Measurements from ENCODE around the gene UTF1. TPM values are rescaled to one million over a fixed set of nuclear protein-coding genes. Genes with fewer than 3 reads are reported as not detected.

The UTF1 gene
- total RNA-seq, 2 donors from 2014 or later = 1.5 TPM; not detected in 1

DNA sequence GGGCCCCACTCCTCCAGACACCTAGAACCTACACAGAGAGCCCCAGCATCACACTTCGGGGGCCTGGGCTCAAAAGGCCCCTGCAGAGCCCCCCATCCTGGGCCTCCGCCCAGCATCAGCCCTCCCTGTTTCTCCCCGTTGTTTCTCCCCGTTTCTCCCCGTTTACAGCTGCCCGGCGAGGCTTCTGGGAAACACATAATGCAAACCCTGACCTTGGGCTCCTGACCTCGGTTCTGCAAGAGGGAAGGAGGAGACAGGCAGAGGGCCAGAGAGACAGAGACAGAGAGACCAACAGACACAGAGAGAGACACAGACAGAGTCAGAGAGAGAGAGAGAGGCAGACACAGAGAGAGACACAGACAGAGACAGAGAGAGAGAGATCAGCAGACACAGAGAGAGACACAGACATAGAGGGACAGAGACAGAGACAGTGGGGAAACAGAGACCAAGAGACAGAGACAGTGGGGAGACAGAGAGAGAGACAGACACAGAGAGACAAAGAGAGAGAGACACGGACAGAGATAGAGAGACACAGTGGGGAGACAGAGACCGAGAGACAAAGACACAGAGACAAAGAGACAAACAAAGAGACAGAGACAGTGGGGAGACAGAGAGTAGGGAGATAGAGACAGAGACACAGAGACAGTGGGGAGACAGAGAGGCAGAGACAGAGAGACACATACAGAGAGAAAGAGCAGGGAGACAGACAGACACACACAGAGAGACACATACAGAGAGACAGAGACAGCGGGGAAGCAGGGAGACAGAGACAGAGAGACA lies 20.1 kb downstream of the UTF1 start:
- H3K4me3 ChIP-seq (ENCODE audit: low read length) = no peak overlapping the region
- 84 to 92% methylated on average over 6 to 10 of the region's 11 CpGs for WGBS, 2 experiments (ENCODE audit: insufficient coverage in 1 of 2, insufficient read length in 1 of 2)
- no peaks in the 10 kb centered on the region for H3K9me3 Mint-ChIP-seq
- H3K4me1 ChIP-seq (ENCODE audit: control insufficient read depth, insufficient read depth, low read length) = no peaks in the 10 kb centered on the region
- no peak overlapping the region for H3K27ac Mint-ChIP-seq
- H3K4me3 Mint-ChIP-seq = no peak overlapping the region
- H3K27me3 ChIP-seq (ENCODE audit: control insufficient read depth, insufficient read depth, low read length, poor library complexity, severe bottlenecking) = no peaks in the 10 kb centered on the region
- H3K4me1 Mint-ChIP-seq = peaks cover 9% of the 10 kb centered on the region
- no peaks in the 10 kb centered on the region for H3K36me3 Mint-ChIP-seq (ENCODE audit: low read depth)
- DNase-seq = no peak
- no peaks in the 10 kb centered on the region for H3K9me3 ChIP-seq (ENCODE audit: control insufficient read depth, low read length)
- no peak overlapping the region for H3K9ac ChIP-seq (ENCODE audit: extremely low read depth, low read length, poor library complexity, severe bottlenecking)
- no peaks in the 10 kb centered on the region for H3K27me3 Mint-ChIP-seq (ENCODE audit: insufficient read depth)
- H3K27ac ChIP-seq (ENCODE audit: low read depth, low read length) = no peak overlapping the region
- H3K36me3 ChIP-seq (ENCODE audit: control insufficient read depth, insufficient read depth, low read length) = no peaks in the 10 kb centered on the region
- TF ChIP-seq, protein P1, sequence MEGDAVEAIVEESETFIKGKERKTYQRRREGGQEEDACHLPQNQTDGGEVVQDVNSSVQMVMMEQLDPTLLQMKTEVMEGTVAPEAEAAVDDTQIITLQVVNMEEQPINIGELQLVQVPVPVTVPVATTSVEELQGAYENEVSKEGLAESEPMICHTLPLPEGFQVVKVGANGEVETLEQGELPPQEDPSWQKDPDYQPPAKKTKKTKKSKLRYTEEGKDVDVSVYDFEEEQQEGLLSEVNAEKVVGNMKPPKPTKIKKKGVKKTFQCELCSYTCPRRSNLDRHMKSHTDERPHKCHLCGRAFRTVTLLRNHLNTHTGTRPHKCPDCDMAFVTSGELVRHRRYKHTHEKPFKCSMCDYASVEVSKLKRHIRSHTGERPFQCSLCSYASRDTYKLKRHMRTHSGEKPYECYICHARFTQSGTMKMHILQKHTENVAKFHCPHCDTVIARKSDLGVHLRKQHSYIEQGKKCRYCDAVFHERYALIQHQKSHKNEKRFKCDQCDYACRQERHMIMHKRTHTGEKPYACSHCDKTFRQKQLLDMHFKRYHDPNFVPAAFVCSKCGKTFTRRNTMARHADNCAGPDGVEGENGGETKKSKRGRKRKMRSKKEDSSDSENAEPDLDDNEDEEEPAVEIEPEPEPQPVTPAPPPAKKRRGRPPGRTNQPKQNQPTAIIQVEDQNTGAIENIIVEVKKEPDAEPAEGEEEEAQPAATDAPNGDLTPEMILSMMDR (conservative IDR thresholded peaks at IDR 0.05) = no peak

DNA sequence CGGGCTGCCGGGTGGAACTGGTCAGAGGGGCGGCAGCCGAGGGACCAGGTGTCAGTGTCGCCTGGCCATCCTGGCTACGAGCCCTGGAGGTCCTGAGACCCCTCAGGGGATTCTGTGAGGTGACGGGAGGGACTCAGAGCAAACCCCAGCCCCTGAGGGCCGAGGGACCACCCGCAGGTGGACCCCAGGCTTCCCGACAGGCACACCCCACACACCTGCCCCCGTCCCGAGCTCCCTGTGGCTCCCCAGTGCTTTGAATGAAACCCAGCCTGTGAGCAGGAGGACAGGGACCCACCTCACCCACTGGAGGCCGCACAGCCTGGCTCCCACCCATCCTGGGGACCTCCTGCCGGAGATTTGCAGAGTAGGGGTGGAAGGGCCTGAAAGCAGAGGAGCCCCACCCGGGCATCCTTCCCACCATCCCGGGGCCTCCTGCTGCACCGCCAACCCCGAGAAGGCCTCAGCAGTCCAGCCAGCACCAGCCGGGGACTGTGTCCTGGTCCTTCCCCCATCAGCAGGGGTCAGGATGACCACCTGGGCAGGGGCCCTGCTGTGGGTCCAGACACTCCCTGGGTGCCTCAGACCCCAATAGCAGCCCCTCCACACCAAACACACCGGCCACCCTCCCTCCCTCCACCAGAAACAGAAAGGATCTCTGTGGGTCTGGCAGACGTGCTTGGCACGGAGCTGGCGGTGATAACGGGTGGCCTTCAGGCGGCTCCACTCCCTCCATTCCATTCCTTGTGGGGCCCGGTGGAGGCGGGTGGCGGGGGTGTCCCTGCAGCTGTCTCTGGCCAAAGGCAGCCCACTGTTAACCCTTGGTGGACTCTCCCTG lies 21.6 kb downstream of the UTF1 start:
- Histone ChIP-seq H3K9me3 (ENCODE audit: control insufficient read depth, low read length) (no peaks in the 10 kb centered on the region), H3K4me3 (ENCODE audit: low read length) (no peak overlapping the region), H3K9ac (ENCODE audit: extremely low read depth, low read length, poor library complexity, severe bottlenecking) (no peak overlapping the region), H3K27me3 (ENCODE audit: control insufficient read depth, insufficient read depth, low read length, poor library complexity, severe bottlenecking) (no peaks in the 10 kb centered on the region), H3K27ac (ENCODE audit: low read depth, low read length) (no peak overlapping the region), H3K4me1 (ENCODE audit: control insufficient read depth, insufficient read depth, low read length) (no peaks in the 10 kb centered on the region), H3K36me3 (ENCODE audit: control insufficient read depth, insufficient read depth, low read length) (no peaks in the 10 kb centered on the region)
- 89 to 95% methylated on average over 11 to 28 of the region's 28 CpGs for WGBS, 2 experiments (ENCODE audit: insufficient coverage in 1 of 2, insufficient read length in 1 of 2)
- H3K4me3 Mint-ChIP-seq = no peak overlapping the region
- no peaks in the 10 kb centered on the region for H3K9me3 Mint-ChIP-seq
- TF ChIP-seq, protein P1 (conservative IDR thresholded peaks at IDR 0.05) = no peak
- no peak for DNase-seq
- H3K27ac Mint-ChIP-seq = no peak overlapping the region
- H3K36me3 Mint-ChIP-seq (ENCODE audit: low read depth) = no peaks in the 10 kb centered on the region
- H3K27me3 Mint-ChIP-seq (ENCODE audit: insufficient read depth) = no peaks in the 10 kb centered on the region
- peaks cover 5% of the 10 kb centered on the region for H3K4me1 Mint-ChIP-seq

DNA sequence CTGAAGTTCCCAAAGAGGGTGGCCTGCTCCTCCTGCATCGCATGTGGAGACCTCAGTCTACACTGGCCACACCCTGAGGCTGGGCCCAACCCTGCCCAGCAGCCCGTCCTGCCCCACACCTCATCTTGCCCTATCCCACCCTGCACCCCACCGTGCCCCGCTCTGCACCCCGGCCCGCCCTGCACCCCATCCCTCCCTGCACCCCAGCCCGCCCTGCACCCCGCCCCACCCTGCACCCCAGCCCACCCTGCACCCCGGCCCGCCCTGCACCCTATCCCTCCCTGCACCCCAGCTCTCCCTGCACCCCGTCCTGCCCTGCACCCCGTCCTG lies 22.2 kb downstream of the UTF1 start:
- DNase-seq = no peak
- no peak overlapping the region for H3K27ac Mint-ChIP-seq
- H3K27ac ChIP-seq (ENCODE audit: low read depth, low read length) = no peak overlapping the region
- no peaks in the 10 kb centered on the region for H3K36me3 ChIP-seq (ENCODE audit: control insufficient read depth, insufficient read depth, low read length)
- H3K27me3 ChIP-seq (ENCODE audit: control insufficient read depth, insufficient read depth, low read length, poor library complexity, severe bottlenecking) = no peaks in the 10 kb centered on the region
- no peak overlapping the region for H3K9ac ChIP-seq (ENCODE audit: extremely low read depth, low read length, poor library complexity, severe bottlenecking)
- H3K4me1 Mint-ChIP-seq = peaks cover 4% of the 10 kb centered on the region
- H3K4me3 ChIP-seq (ENCODE audit: low read length) = no peak overlapping the region
- 85 to 100% methylated on average over 1 to 6 of the region's 12 CpGs for WGBS, 2 experiments (ENCODE audit: insufficient coverage in 1 of 2, insufficient read length in 1 of 2)
- TF ChIP-seq, protein P1 (conservative IDR thresholded peaks at IDR 0.05) = no peak
- H3K4me1 ChIP-seq (ENCODE audit: control insufficient read depth, insufficient read depth, low read length) = no peaks in the 10 kb centered on the region
- H3K27me3 Mint-ChIP-seq (ENCODE audit: insufficient read depth) = no peaks in the 10 kb centered on the region
- H3K9me3 Mint-ChIP-seq = no peaks in the 10 kb centered on the region
- no peaks in the 10 kb centered on the region for H3K9me3 ChIP-seq (ENCODE audit: control insufficient read depth, low read length)
- no peak overlapping the region for H3K4me3 Mint-ChIP-seq
- H3K36me3 Mint-ChIP-seq (ENCODE audit: low read depth) = no peaks in the 10 kb centered on the region
